Parathyroid adenoma (tissue), 2 donors: ENCODE measurements around the gene ARHGEF40.
A peak's percentile ranks its signal among the peaks of the same experiment; 100 is the strongest.

Experiments used
- H2AFZ ChIP-seq: fragments of 300-600 bp; sonication (generic); one replicate; pipeline ENCODE4 v1.7.0; 2017; ENCODE audit warnings: antibody characterized with exemption, mild to moderate bottlenecking
- H3K27ac ChIP-seq: fragments of 300-600 bp; sonication (generic); one replicate; pipeline ENCODE4 v1.7.0; 2017
- H3K27me3 ChIP-seq: fragments of 300-600 bp; sonication (generic); one replicate; pipeline ENCODE4 v1.7.0; 2017; ENCODE audit warnings: low read length; ENCODE audit not compliant: control insufficient read depth, insufficient read depth
- H3K36me3 ChIP-seq: fragments of 300-600 bp; sonication (generic); one replicate; pipeline ENCODE4 v1.7.0; 2017; ENCODE audit warnings: low read length; ENCODE audit not compliant: control insufficient read depth, insufficient read depth
- H3K4me1 ChIP-seq: fragments of 300-600 bp; sonication (generic); one replicate; pipeline ENCODE4 v1.7.0; 2017; ENCODE audit warnings: control low read depth
- H3K4me2 ChIP-seq: fragments of 300-600 bp; sonication (generic); one replicate; pipeline ENCODE4 v1.7.0; 2017; ENCODE audit warnings: low read length
- H3K4me3 ChIP-seq: fragments of 300-600 bp; sonication (generic); one replicate; pipeline ENCODE4 v1.7.0; 2017; ENCODE audit warnings: low read depth, low read length
- H3K79me2 ChIP-seq: fragments of 300-600 bp; sonication (generic); one replicate; pipeline ENCODE4 v1.7.0; 2017; ENCODE audit warnings: control low read depth
- H3K9ac ChIP-seq: fragments of 300-600 bp; sonication (generic); one replicate; pipeline ENCODE4 v1.7.0; 2017; ENCODE audit warnings: mild to moderate bottlenecking
- H3K9me3 ChIP-seq: fragments of 300-600 bp; sonication (generic); one replicate; pipeline ENCODE4 v1.7.0; 2017; ENCODE audit warnings: low read length; ENCODE audit not compliant: control insufficient read depth
- TF ChIP-seq, protein P1 (sequence below): fragments of 300-600 bp; sonication (generic); IDR thresholded peaks from one replicate; pipeline ENCODE4 v1.7.0; 2017; ENCODE audit warnings: antibody characterized with exemption, mild to moderate bottlenecking
- donor health status: primary hyperparathyroidism.

Gene ARHGEF40

GRCh38 chr14:21047378-21047781 lies 22.7 kb upstream of the ARHGEF40 start:
- TF ChIP-seq, protein P1, sequence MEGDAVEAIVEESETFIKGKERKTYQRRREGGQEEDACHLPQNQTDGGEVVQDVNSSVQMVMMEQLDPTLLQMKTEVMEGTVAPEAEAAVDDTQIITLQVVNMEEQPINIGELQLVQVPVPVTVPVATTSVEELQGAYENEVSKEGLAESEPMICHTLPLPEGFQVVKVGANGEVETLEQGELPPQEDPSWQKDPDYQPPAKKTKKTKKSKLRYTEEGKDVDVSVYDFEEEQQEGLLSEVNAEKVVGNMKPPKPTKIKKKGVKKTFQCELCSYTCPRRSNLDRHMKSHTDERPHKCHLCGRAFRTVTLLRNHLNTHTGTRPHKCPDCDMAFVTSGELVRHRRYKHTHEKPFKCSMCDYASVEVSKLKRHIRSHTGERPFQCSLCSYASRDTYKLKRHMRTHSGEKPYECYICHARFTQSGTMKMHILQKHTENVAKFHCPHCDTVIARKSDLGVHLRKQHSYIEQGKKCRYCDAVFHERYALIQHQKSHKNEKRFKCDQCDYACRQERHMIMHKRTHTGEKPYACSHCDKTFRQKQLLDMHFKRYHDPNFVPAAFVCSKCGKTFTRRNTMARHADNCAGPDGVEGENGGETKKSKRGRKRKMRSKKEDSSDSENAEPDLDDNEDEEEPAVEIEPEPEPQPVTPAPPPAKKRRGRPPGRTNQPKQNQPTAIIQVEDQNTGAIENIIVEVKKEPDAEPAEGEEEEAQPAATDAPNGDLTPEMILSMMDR, result no peak
- H3K4me1 ChIP-seq, result peaks cover 71% of the 10 kb centered on the region

GRCh38 chr14:21048638-21049037 lies 21.5 kb upstream of the ARHGEF40 start:
- no peaks in the 10 kb centered on the region for H3K27me3 ChIP-seq
- H3K4me1 ChIP-seq, result peaks cover 60% of the 10 kb centered on the region
- H3K4me3 ChIP-seq, result no peak overlapping the region
- H3K4me2 ChIP-seq, result no peak overlapping the region
- no peaks in the 10 kb centered on the region for H3K79me2 ChIP-seq
- no peaks in the 10 kb centered on the region for H3K9me3 ChIP-seq
- peak overlapping the region; percentile 57 for H2AFZ ChIP-seq
- peak overlapping the region; percentile 55 for H3K27ac ChIP-seq
- no peaks in the 10 kb centered on the region for H3K36me3 ChIP-seq
- no peak overlapping the region for H3K9ac ChIP-seq
- TF ChIP-seq, protein P1, result no peak

More at GRCh38 chr14:21047378-21047781, 22.7 kb upstream of the ARHGEF40 start:
- H2AFZ ChIP-seq, result peak overlapping the region; percentile 18
- H3K36me3 ChIP-seq, result no peaks in the 10 kb centered on the region
- no peaks in the 10 kb centered on the region for H3K27me3 ChIP-seq
- H3K9ac ChIP-seq, result no peak overlapping the region
- H3K27ac ChIP-seq, result peak overlapping the region; percentile 55
- no peak overlapping the region for H3K4me3 ChIP-seq
- no peaks in the 10 kb centered on the region for H3K79me2 ChIP-seq
- H3K4me2 ChIP-seq, result no peak overlapping the region
- H3K9me3 ChIP-seq, result no peaks in the 10 kb centered on the region

GRCh38 chr14:21049271-21049673 lies 20.8 kb upstream of the ARHGEF40 start:
- Histone ChIP-seq H3K79me2 (no peaks in the 10 kb centered on the region), H3K9ac (no peak overlapping the region), H3K9me3 (no peaks in the 10 kb centered on the region), H3K4me3 (no peak overlapping the region), H3K27me3 (no peaks in the 10 kb centered on the region), H3K4me1 (peaks cover 60% of the 10 kb centered on the region), H2AFZ (no peak overlapping the region), H3K27ac (no peak overlapping the region), H3K4me2 (no peak overlapping the region), H3K36me3 (no peaks in the 10 kb centered on the region)
- TF ChIP-seq, protein P1, result no peak

- Histone ChIP-seq H3K4me2 (no peak overlapping the region), H3K4me1 (peaks cover 47% of the 10 kb centered on the region), H2AFZ (peak overlapping the region; percentile 17), H3K4me3 (no peak overlapping the region), H3K27ac (no peak overlapping the region), H3K9ac (no peak overlapping the region), H3K36me3 (no peaks in the 10 kb centered on the region), H3K27me3 (no peaks in the 10 kb centered on the region), H3K79me2 (no peaks in the 10 kb centered on the region), H3K9me3 (no peaks in the 10 kb centered on the region)
- TF ChIP-seq, protein P1, result no peak
Measured at GRCh38 chr14:21050597-21050996, 19.5 kb upstream of the ARHGEF40 start.
